Measurements from ENCODE around the gene TBC1D2.

Gene TBC1D2, protein sequence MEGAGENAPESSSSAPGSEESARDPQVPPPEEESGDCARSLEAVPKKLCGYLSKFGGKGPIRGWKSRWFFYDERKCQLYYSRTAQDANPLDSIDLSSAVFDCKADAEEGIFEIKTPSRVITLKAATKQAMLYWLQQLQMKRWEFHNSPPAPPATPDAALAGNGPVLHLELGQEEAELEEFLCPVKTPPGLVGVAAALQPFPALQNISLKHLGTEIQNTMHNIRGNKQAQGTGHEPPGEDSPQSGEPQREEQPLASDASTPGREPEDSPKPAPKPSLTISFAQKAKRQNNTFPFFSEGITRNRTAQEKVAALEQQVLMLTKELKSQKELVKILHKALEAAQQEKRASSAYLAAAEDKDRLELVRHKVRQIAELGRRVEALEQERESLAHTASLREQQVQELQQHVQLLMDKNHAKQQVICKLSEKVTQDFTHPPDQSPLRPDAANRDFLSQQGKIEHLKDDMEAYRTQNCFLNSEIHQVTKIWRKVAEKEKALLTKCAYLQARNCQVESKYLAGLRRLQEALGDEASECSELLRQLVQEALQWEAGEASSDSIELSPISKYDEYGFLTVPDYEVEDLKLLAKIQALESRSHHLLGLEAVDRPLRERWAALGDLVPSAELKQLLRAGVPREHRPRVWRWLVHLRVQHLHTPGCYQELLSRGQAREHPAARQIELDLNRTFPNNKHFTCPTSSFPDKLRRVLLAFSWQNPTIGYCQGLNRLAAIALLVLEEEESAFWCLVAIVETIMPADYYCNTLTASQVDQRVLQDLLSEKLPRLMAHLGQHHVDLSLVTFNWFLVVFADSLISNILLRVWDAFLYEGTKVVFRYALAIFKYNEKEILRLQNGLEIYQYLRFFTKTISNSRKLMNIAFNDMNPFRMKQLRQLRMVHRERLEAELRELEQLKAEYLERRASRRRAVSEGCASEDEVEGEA

DNA sequence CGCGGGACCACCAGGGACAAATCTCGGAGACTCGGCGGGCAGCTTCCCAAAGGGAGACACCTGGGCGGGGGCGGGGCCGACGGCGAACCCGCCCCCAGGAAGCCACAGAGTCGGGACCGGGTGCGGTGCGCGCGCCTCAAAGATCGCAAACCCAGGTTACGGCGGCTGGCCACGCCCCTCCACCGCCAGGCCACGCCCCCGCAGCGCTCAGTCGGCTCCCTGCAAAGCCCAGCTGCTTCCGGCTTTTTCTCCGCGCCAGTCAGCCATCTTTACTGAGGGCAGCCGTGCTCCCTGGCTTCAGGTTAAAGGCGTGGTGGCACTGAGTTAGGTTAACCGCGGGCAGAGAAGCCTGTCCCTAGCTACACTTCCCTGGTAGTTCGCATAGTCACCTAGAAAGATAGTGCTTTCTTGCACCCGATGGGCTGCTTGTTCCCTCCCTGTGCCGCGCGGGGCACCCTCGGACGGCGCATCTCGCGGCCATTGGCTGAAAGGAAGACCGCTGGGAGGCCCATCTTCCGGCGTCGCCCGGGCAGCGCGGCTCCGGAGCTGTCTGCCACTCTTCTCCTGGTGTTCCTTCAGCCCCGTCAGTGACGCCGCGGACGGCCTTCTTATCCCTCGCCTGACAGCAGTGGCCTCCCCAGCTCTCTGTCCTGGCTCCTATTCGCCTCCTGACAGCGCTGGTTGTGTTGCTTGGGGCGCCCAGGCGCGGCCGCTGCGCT, at the start of gene TBC1D2:
Gene TBC1D2, minus strand, starts transcription at position 72 of the 719 bp plus-strand sequence. CDS start 108 bp downstream, outside the sequence.
- H3K4me3 ChIP-seq (ENCODE audit: low read depth in 1 of 2, low read length in 2 of 2): peak within 1 kb of the TSS; percentile 91 to 96
- H3K9ac ChIP-seq (ENCODE audit: low read depth in 1 of 2, low read length in 2 of 2): peak within 1 kb of the TSS; percentile 88 to 99
- H3K27ac ChIP-seq (ENCODE audit: low read depth, low read length): peak within 1 kb of the TSS; percentile 98
- peaks cover 24 to 32% of the 10 kb centered on the region in 2 donors for H3K4me1 ChIP-seq (ENCODE audit: control insufficient read depth in 1 of 2, insufficient read depth in 2 of 2, low read length in 2 of 2)
- no peaks in the 10 kb centered on the region for H3K9me3 ChIP-seq (ENCODE audit: control insufficient read depth in 1 of 2, low read length in 2 of 2)
- H3K27me3 ChIP-seq (ENCODE audit: control insufficient read depth in 1 of 2, insufficient read depth in 2 of 2, low read length in 2 of 2): no peaks in the 10 kb centered on the region
- peaks cover 0 to 7% of the 10 kb centered on the region in 2 donors for H3K36me3 ChIP-seq (ENCODE audit: control insufficient read depth in 1 of 2, insufficient read depth in 2 of 2, low read length in 2 of 2)

DNA sequence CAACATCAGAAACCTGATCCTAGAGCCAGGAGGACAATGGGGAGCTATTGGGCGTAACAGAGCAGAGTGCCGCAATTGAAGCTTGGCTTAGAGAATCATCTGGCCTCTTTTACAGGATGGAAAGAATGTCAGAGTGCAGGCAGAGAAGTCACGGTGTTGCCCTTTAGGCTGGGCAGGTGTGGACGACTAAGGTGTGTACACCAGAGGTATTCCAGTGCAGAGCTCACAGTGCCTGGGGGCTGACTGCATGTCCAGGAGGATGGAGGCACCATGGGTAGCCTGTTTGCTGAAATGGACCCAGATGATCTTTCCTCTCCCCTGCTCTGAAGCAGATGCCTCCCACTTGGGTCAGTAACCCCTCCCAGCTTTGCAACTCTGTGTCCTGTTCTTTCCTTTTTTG, 48.9 kb upstream of the TBC1D2 start:
- Histone ChIP-seq H3K27ac (ENCODE audit: low read depth, low read length) (no peak overlapping the region), H3K9ac (ENCODE audit: low read depth in 1 of 2, low read length in 2 of 2) (no peak overlapping the region), H3K9me3 (ENCODE audit: control insufficient read depth in 1 of 2, low read length in 2 of 2) (no peaks in the 10 kb centered on the region), H3K4me1 (ENCODE audit: control insufficient read depth in 1 of 2, insufficient read depth in 2 of 2, low read length in 2 of 2) (no peaks in the 10 kb centered on the region), H3K4me3 (ENCODE audit: low read depth in 1 of 2, low read length in 2 of 2) (no peak overlapping the region), H3K36me3 (ENCODE audit: control insufficient read depth in 1 of 2, insufficient read depth in 2 of 2, low read length in 2 of 2) (no peaks in the 10 kb centered on the region), H3K27me3 (ENCODE audit: control insufficient read depth in 1 of 2, insufficient read depth in 2 of 2, low read length in 2 of 2) (no peaks in the 10 kb centered on the region)

DNA sequence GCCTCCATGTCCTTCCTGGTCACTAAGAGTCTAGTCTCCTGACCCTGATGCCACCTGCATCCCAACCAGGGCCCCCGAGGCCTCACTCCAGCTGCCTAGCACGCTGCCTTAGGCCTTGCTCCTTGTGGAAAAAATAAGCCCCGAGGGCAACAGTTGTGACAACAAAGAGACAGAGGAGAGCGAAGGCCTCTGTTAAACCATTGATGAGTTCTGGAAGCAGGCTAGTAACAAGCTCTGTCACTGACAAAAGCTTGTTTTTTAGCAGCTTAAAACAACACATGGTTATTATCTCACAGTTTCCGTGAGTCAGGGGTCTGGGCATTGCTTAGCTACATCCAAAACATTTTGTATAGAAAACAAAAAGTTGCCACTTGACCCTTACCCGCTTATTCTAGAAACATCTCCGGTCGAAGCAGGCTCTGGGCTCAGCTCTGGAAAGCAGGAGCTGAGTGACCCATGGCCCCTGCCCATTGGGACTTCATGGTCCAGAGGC, 48.2 kb upstream of the TBC1D2 start:
- no peak overlapping the region for H3K9ac ChIP-seq (ENCODE audit: low read depth in 1 of 2, low read length in 2 of 2)
- no peaks in the 10 kb centered on the region for H3K36me3 ChIP-seq (ENCODE audit: control insufficient read depth in 1 of 2, insufficient read depth in 2 of 2, low read length in 2 of 2)
- no peaks in the 10 kb centered on the region for H3K4me1 ChIP-seq (ENCODE audit: control insufficient read depth in 1 of 2, insufficient read depth in 2 of 2, low read length in 2 of 2)
- H3K9me3 ChIP-seq (ENCODE audit: control insufficient read depth in 1 of 2, low read length in 2 of 2): no peaks in the 10 kb centered on the region
- no peaks in the 10 kb centered on the region for H3K27me3 ChIP-seq (ENCODE audit: control insufficient read depth in 1 of 2, insufficient read depth in 2 of 2, low read length in 2 of 2)
- no peak overlapping the region for H3K27ac ChIP-seq (ENCODE audit: low read depth, low read length)
- H3K4me3 ChIP-seq (ENCODE audit: low read depth in 1 of 2, low read length in 2 of 2): no peak overlapping the region

DNA sequence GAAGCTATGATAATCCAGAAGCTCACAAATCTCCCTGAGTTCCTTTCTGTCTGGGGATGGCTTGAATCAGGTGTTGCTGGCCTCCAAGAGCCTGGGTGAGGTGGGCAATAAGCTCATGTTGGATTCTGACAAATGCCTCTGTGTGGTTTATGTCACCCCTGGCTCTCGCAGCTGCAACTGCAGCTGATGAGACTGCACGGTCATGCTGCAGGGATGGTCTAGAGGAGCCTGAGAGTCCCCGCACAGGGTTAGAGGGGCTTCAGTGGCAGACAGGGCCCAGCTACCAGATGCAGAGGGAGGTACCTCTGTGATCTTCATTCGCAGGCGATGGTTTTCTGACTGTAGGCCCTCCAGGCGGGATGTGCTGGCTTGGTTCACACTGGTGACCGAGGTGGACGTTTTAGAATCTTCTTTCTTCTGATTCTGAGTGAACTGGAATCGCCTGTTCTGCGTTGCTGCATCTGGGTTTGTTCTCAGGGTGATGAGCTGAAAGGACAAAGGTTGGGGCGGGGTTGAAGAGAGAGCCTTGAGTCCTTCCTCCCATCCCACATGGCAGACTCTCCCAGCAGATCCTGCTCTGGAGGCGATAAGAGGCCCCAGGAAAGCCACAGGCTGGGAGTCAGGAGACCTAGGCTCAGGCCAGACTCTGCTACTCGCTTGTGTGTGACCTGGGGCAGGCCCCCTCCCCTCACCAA, 47.6 kb upstream of the TBC1D2 start:
- no peaks in the 10 kb centered on the region for H3K36me3 ChIP-seq (ENCODE audit: control insufficient read depth in 1 of 2, insufficient read depth in 2 of 2, low read length in 2 of 2)
- no peak overlapping the region for H3K9ac ChIP-seq (ENCODE audit: low read depth in 1 of 2, low read length in 2 of 2)
- H3K27ac ChIP-seq (ENCODE audit: low read depth, low read length): no peak overlapping the region
- H3K27me3 ChIP-seq (ENCODE audit: control insufficient read depth in 1 of 2, insufficient read depth in 2 of 2, low read length in 2 of 2): no peaks in the 10 kb centered on the region
- H3K4me1 ChIP-seq (ENCODE audit: control insufficient read depth in 1 of 2, insufficient read depth in 2 of 2, low read length in 2 of 2): no peaks in the 10 kb centered on the region
- H3K4me3 ChIP-seq (ENCODE audit: low read depth in 1 of 2, low read length in 2 of 2): no peak overlapping the region
- no peaks in the 10 kb centered on the region for H3K9me3 ChIP-seq (ENCODE audit: control insufficient read depth in 1 of 2, low read length in 2 of 2)

DNA sequence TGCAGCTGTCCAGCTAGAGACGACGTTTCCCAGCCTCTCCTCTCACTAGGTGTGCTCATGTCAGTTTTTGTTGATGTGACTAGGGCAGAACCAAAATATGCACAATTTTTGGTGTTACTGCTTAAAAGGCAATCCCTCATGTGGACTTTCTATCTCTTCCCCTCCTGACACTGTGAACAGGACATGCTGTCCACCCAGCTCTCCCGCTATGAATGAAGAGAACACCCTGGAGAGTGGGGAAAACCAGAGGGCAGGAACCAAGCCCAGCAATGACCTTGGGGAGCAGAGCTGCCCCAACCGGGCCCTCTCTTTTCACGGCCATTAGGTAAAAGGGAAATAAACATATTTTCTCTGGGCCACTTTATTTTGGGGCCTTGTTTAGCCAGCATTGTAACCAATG, 46.7 kb upstream of the TBC1D2 start:
- Histone ChIP-seq H3K4me1 (ENCODE audit: control insufficient read depth in 1 of 2, insufficient read depth in 2 of 2, low read length in 2 of 2) (no peaks in the 10 kb centered on the region), H3K27ac (ENCODE audit: low read depth, low read length) (no peak overlapping the region), H3K36me3 (ENCODE audit: control insufficient read depth in 1 of 2, insufficient read depth in 2 of 2, low read length in 2 of 2) (no peaks in the 10 kb centered on the region)

DNA sequence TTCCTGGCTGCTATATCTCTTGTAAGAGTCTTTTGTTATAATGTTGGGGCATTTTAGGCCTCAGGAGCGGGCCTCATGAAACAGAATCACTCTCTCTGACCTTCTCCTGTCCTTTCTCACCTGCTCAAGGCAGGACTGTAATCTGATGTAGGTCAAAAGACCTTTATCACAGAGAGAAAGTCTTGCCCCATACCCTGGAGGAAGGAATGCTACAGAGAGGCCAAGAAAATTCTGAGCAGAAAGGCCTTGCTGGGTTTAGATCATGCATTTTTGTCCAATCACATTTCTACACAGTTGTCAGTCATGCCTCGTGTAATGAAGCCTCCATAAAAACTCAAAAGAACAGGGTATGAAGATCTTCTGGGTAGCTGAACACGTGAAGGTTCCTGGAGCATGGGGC, 45.2 kb upstream of the TBC1D2 start:
- H3K9ac ChIP-seq (ENCODE audit: low read depth in 1 of 2, low read length in 2 of 2): no peak overlapping the region
- H3K27me3 ChIP-seq (ENCODE audit: control insufficient read depth in 1 of 2, insufficient read depth in 2 of 2, low read length in 2 of 2): no peaks in the 10 kb centered on the region
- no peak overlapping the region for H3K4me3 ChIP-seq (ENCODE audit: low read depth in 1 of 2, low read length in 2 of 2)
- H3K9me3 ChIP-seq (ENCODE audit: control insufficient read depth in 1 of 2, low read length in 2 of 2): no peaks in the 10 kb centered on the region
- H3K36me3 ChIP-seq (ENCODE audit: control insufficient read depth in 1 of 2, insufficient read depth in 2 of 2, low read length in 2 of 2): no peaks in the 10 kb centered on the region
- H3K27ac ChIP-seq (ENCODE audit: low read depth, low read length): no peak overlapping the region
- no peaks in the 10 kb centered on the region for H3K4me1 ChIP-seq (ENCODE audit: control insufficient read depth in 1 of 2, insufficient read depth in 2 of 2, low read length in 2 of 2)

More for the DNA sequence above, 46.7 kb upstream of the TBC1D2 start:
- H3K4me3 ChIP-seq (ENCODE audit: low read depth in 1 of 2, low read length in 2 of 2): no peak overlapping the region
- no peaks in the 10 kb centered on the region for H3K9me3 ChIP-seq (ENCODE audit: control insufficient read depth in 1 of 2, low read length in 2 of 2)
- H3K9ac ChIP-seq (ENCODE audit: low read depth in 1 of 2, low read length in 2 of 2): no peak overlapping the region
- H3K27me3 ChIP-seq (ENCODE audit: control insufficient read depth in 1 of 2, insufficient read depth in 2 of 2, low read length in 2 of 2): no peaks in the 10 kb centered on the region

DNA sequence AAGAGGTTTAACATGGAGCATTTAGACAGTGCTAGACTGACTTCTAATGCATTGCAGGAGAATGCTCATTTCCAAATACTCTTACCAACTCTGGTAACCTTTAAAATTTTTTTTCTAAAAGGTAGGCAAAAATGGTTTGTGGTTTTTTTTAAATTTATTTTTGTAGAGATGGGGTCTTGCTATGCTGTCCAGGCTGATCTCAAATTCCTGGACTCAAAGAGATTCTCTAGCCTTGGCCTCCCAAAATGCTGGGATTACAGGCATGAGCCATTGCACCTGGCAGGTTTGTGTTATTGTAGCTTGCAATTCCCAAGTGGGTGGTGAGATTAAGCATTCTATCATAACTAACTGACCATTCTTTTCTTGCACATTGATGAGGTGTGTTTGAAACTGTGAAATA, 43.0 kb upstream of the TBC1D2 start:
- H3K4me1 ChIP-seq (ENCODE audit: control insufficient read depth in 1 of 2, insufficient read depth in 2 of 2, low read length in 2 of 2): no peaks in the 10 kb centered on the region
- no peak overlapping the region for H3K27ac ChIP-seq (ENCODE audit: low read depth, low read length)
- H3K9me3 ChIP-seq (ENCODE audit: control insufficient read depth in 1 of 2, low read length in 2 of 2): no peaks in the 10 kb centered on the region
- H3K27me3 ChIP-seq (ENCODE audit: control insufficient read depth in 1 of 2, insufficient read depth in 2 of 2, low read length in 2 of 2): no peaks in the 10 kb centered on the region
- H3K9ac ChIP-seq (ENCODE audit: low read depth in 1 of 2, low read length in 2 of 2): no peak overlapping the region
- no peak overlapping the region for H3K4me3 ChIP-seq (ENCODE audit: low read depth in 1 of 2, low read length in 2 of 2)
- no peaks in the 10 kb centered on the region for H3K36me3 ChIP-seq (ENCODE audit: control insufficient read depth in 1 of 2, insufficient read depth in 2 of 2, low read length in 2 of 2)

DNA sequence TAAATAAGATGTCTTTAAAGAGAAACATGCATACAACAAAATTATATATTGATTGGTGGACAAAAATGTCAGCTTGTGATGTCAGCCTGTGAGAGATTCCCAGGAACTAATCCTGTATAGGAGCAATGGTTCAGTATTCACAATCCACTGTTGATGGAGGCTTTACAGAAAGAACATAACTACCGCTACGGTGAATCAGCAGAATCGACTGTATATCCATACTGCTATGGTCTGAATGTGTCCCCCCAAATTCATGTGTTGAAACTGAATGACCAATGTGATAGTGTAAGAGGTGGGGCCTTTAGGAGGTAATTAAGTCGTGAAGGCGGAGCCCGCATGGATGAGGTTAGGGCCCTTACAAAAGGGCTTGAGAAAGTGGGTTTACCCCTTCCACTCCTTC, 40.4 kb upstream of the TBC1D2 start:
- no peaks in the 10 kb centered on the region for H3K9me3 ChIP-seq (ENCODE audit: control insufficient read depth in 1 of 2, low read length in 2 of 2)
- H3K9ac ChIP-seq (ENCODE audit: low read depth in 1 of 2, low read length in 2 of 2): no peak overlapping the region
- H3K36me3 ChIP-seq (ENCODE audit: control insufficient read depth in 1 of 2, insufficient read depth in 2 of 2, low read length in 2 of 2): no peaks in the 10 kb centered on the region

DNA sequence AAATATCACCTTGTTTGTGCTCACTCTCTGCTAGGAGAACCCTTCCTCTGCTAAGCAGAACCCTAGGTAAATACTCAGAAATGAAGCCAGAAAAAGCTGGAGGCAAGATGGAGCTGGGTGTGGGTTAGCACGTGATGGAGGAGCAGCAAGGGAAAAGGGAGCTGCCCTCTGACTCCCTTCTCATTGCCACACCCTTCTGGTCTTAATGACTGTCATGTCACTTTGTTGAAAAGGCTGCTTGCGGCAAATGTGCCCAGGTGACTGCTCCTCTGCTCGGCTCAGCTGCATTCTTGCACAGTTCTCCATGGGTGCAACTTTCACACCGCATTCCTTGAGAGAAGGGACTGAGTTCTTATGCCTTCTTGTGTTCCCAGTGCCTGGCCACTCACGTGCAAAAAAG, 36.4 kb upstream of the TBC1D2 start:
- H3K27ac ChIP-seq (ENCODE audit: low read depth, low read length): no peak overlapping the region
- H3K27me3 ChIP-seq (ENCODE audit: control insufficient read depth in 1 of 2, insufficient read depth in 2 of 2, low read length in 2 of 2): peaks cover 0 to 4% of the 10 kb centered on the region in 2 donors
- H3K36me3 ChIP-seq (ENCODE audit: control insufficient read depth in 1 of 2, insufficient read depth in 2 of 2, low read length in 2 of 2): no peaks in the 10 kb centered on the region
- H3K4me1 ChIP-seq (ENCODE audit: control insufficient read depth in 1 of 2, insufficient read depth in 2 of 2, low read length in 2 of 2): peaks cover 0 to 9% of the 10 kb centered on the region in 2 donors
- H3K9ac ChIP-seq (ENCODE audit: low read depth in 1 of 2, low read length in 2 of 2): no peak overlapping the region
- no peaks in the 10 kb centered on the region for H3K9me3 ChIP-seq (ENCODE audit: control insufficient read depth in 1 of 2, low read length in 2 of 2)
- H3K4me3 ChIP-seq (ENCODE audit: low read depth in 1 of 2, low read length in 2 of 2): no peak overlapping the region

More for the DNA sequence above, 40.4 kb upstream of the TBC1D2 start:
- H3K4me1 ChIP-seq (ENCODE audit: control insufficient read depth in 1 of 2, insufficient read depth in 2 of 2, low read length in 2 of 2): no peaks in the 10 kb centered on the region
- no peak overlapping the region for H3K4me3 ChIP-seq (ENCODE audit: low read depth in 1 of 2, low read length in 2 of 2)
- H3K27ac ChIP-seq (ENCODE audit: low read depth, low read length): no peak overlapping the region
- no peaks in the 10 kb centered on the region for H3K27me3 ChIP-seq (ENCODE audit: control insufficient read depth in 1 of 2, insufficient read depth in 2 of 2, low read length in 2 of 2)

All from duodenal mucosa (tissue), 2 donors.